VCaP (cell line): Measurements from ENCODE around the gene OR2W3.

Experiments
- H3K27ac ChIP-seq: fragments of 450-650 bp; 2 replicates; pipeline ENCODE4 v1.5.1; 2017
- CTCF ChIP-seq: fragments of 450-650 bp; conservative IDR thresholded peaks from 2 replicates; pipeline ENCODE4 v1.5.1; 2017; ENCODE audit warnings: mild to moderate bottlenecking, moderate library complexity

OR2W3 gene

GRCh38 chr1:247942624-247943023 lies 47.2 kb downstream of the OR2W3 start:
- H3K27ac ChIP-seq, result no peak overlapping the region
- TF ChIP-seq CTCF, result no peak
